Tibial nerve (tissue), 4 donors: ENCODE data around the gene PRSS38. TPM values are rescaled to one million over a fixed set of nuclear protein-coding genes. Genes with fewer than 3 reads are reported as not detected.

ENCODE experiments used
- DNase-seq, 2 donors: peaks; one replicate each; pipeline ENCODE4 v3.0.0-alpha.2; 2019; ENCODE audit warnings: low spot score in 2 of 2
- H3K27ac ChIP-seq, 4 donors: fragments of 200-600 bp; sonication (generic) in 3 of 4; one replicate each; pipeline ENCODE4 v1.5.1; 2017 to 2019; ENCODE audit warnings: mild to moderate bottlenecking in 1 of 4
- H3K27me3 ChIP-seq, 2 donors: fragments of 200-600 bp; sonication (generic) in 1 of 2; one replicate each; pipeline versions ENCODE4 v1.5.1 to v1.6.0; 2017 to 2019
- H3K36me3 ChIP-seq, 3 donors: fragments of 200-600 bp; sonication (generic); one replicate each; pipeline ENCODE4 v1.5.1; 2018 to 2019
- H3K4me1 ChIP-seq, 4 donors: fragments of 200-600 bp; sonication (generic) in 3 of 4; one replicate each; pipeline ENCODE4 v1.5.1; 2017 to 2019
- H3K4me3 ChIP-seq, 4 donors: fragments of 200-600 bp; sonication (generic) in 3 of 4; one replicate each; pipeline ENCODE4 v1.5.1; 2017 to 2019; ENCODE audit warnings: mild to moderate bottlenecking in 1 of 4, moderate library complexity in 1 of 4
- H3K9me3 ChIP-seq, 4 donors: fragments of 200-600 bp; sonication (generic) in 3 of 4; one replicate each; pipeline ENCODE4 v1.5.1; 2017 to 2019
- CTCF ChIP-seq, 5 experiments: fragments of 200-600 bp in 3 of 5; fragments of 450-650 bp in 2 of 5; sonication (generic) in 3 of 5; IDR thresholded peaks; one replicate each; pipeline ENCODE4 v1.5.1; 2016 to 2019; ENCODE audit warnings: antibody characterized with exemption in 5 of 5, mild to moderate bottlenecking in 3 of 5, moderate library complexity in 2 of 5
- EP300 ChIP-seq, 2 donors: sonication (generic); formaldehyde crosslinking; IDR thresholded peaks; one replicate each; pipeline ENCODE4 v1.6.1; 2017; ENCODE audit warnings: antibody characterized with exemption in 2 of 2, mild to moderate bottlenecking in 1 of 2
- POLR2A ChIP-seq, 2 donors: fragments of 450-650 bp; IDR thresholded peaks; one replicate each; pipeline ENCODE4 v1.6.1; 2017; ENCODE audit warnings: antibody characterized with exemption in 2 of 2, mild to moderate bottlenecking in 2 of 2, moderate library complexity in 2 of 2
- WGBS, 2 donors: methylation state at CpG; one replicate each; pipeline ENCODE4 v1.1.5; 2018; 5-methylcytosine and 5-hydroxymethylcytosine counted together
- total RNA-seq, 4 donors: library from RNA; depleted of rRNA; stranded (reverse); fragments of >200 nt; gene quantifications; one replicate each; pipeline ENCODE4 v1.1.0, GENCODE V29; 2016

Gene PRSS38
- total RNA-seq, 4 donors from 2014 or later: not detected

GRCh38 chr1:227771326-227771725 is 44.1 kb upstream of the PRSS38 start:
- no peak for DNase-seq
- WGBS, 2 donors: 87 to 92% methylated on average over 6 to 8 of the region's 8 CpGs
- Histone ChIP-seq H3K27ac (no peak overlapping the region), H3K4me1 (peaks cover 0 to 3% (median 0%) of the 10 kb centered on the region in 4 donors), H3K36me3 (peaks cover 0 to 94% (median 0%) of the 10 kb centered on the region in 3 donors), H3K9me3 (no peaks in the 10 kb centered on the region), H3K4me3 (no peak overlapping the region), H3K27me3 (no peaks in the 10 kb centered on the region)
- TF ChIP-seq EP300 (IDR thresholded peaks at IDR 0.05): no peak
- no peak for TF ChIP-seq POLR2A (IDR thresholded peaks at IDR 0.05)
- no peak for TF ChIP-seq CTCF (IDR thresholded peaks at IDR 0.05)

GRCh38 chr1:227771771-227772170 is 43.7 kb upstream of the PRSS38 start:
- H3K9me3 ChIP-seq: no peaks in the 10 kb centered on the region
- peaks cover 0 to 95% (median 0%) of the 10 kb centered on the region in 3 donors for H3K36me3 ChIP-seq
- WGBS, 2 donors: 87 to 91% methylated on average over 5 to 7 of the region's 7 CpGs
- no peak for TF ChIP-seq CTCF (IDR thresholded peaks at IDR 0.05)
- no peak for TF ChIP-seq EP300 (IDR thresholded peaks at IDR 0.05)
- TF ChIP-seq POLR2A (IDR thresholded peaks at IDR 0.05): no peak
- H3K27me3 ChIP-seq: no peaks in the 10 kb centered on the region
- H3K27ac ChIP-seq: no peak overlapping the region
- no peak for DNase-seq
- H3K4me3 ChIP-seq: no peak overlapping the region
- peaks cover 0 to 3% (median 0%) of the 10 kb centered on the region in 4 donors for H3K4me1 ChIP-seq

GRCh38 chr1:227773558-227773957 is 41.9 kb upstream of the PRSS38 start:
- Histone ChIP-seq H3K36me3 (peaks cover 0 to 82% (median 0%) of the 10 kb centered on the region in 3 donors), H3K4me1 (peaks cover 0 to 3% (median 0%) of the 10 kb centered on the region in 4 donors), H3K27me3 (no peaks in the 10 kb centered on the region), H3K4me3 (no peak overlapping the region), H3K9me3 (no peaks in the 10 kb centered on the region), H3K27ac (no peak overlapping the region)
- 93 to 94% methylated on average over 15 of the region's 15 CpGs for WGBS, 2 donors
- TF ChIP-seq CTCF (IDR thresholded peaks at IDR 0.05): no peak
- no peak for DNase-seq

- Histone ChIP-seq H3K27me3 (no peaks in the 10 kb centered on the region), H3K4me1 (peaks cover 0 to 6% (median 0%) of the 10 kb centered on the region in 4 donors), H3K9me3 (no peaks in the 10 kb centered on the region), H3K36me3 (peaks cover 0 to 82% (median 0%) of the 10 kb centered on the region in 3 donors), H3K4me3 (no peak overlapping the region), H3K27ac (no peak overlapping the region)
- DNase-seq: no peak
- WGBS, 2 donors: 91% methylated on average over 13 of the region's 13 CpGs
- TF ChIP-seq CTCF (IDR thresholded peaks at IDR 0.05) (no peak), EP300 (IDR thresholded peaks at IDR 0.05) (no peak), POLR2A (IDR thresholded peaks at IDR 0.05) (no peak)
Measured at GRCh38 chr1:227774051-227774731, 41.3 kb upstream of the PRSS38 start.

GRCh38 chr1:227774821-227775661 is 40.4 kb upstream of the PRSS38 start:
- Histone ChIP-seq H3K9me3 (no peaks in the 10 kb centered on the region), H3K27ac (no peak overlapping the region), H3K27me3 (no peaks in the 10 kb centered on the region), H3K4me1 (peaks cover 0 to 6% (median 0%) of the 10 kb centered on the region in 4 donors), H3K4me3 (no peak overlapping the region), H3K36me3 (peaks cover 0 to 82% (median 0%) of the 10 kb centered on the region in 3 donors)
- WGBS, 2 donors: 69 to 72% methylated on average over 39 of the region's 42 CpGs
- TF ChIP-seq EP300 (IDR thresholded peaks at IDR 0.05) (no peak), POLR2A (IDR thresholded peaks at IDR 0.05) (no peak), CTCF (IDR thresholded peaks at IDR 0.05) (no peak)
- DNase-seq: no peak
